Ecto neural progenitor cell (in vitro differentiated cells): ENCODE results near the gene PDE9A.
"Not testable (repeated sequence)": the region's sequence is repeated elsewhere in the genome, so short reads cannot be mapped to it uniquely, and the experiment has no call there.

Source experiments
- DNase-seq: peaks from one replicate; pipeline ENCODE4 v3.0.0-alpha.2; 2018; ENCODE audit warnings: low spot score

The PDE9A gene

GRCh38 chr21:42806509-42807140 is 153.2 kb downstream of the PDE9A start:
- no peak for DNase-seq

DNA sequence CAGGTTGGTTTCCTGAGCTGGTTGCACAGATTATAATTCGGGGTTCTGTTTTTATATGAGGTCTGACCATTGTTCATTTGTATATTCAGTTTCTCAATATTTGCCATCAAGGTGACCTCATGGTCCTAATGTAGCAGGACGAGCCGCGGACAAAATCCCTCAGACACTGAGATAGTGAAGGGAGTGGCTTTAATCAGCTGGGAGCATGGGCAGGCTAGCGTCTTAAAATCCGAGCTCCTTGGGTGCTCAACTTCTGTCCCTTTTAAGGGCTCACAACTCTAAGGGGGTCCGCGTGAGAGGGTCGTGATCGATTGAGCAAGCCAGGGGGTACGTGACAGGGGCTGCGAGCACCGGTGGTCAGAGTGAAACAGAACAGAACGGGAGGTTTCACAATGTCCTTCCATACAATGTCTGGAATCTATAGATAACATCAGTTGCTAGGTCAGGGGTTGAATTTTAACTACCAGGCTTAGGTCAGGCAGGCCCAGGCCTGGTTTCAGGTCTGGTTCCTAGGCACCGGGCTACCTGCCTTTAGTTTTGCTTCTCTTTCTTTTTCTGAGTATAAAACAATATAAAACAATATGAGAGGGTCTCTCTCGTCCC is 154.0 kb downstream of the PDE9A start:
- DNase-seq, result not testable (repeated sequence)

DNA sequence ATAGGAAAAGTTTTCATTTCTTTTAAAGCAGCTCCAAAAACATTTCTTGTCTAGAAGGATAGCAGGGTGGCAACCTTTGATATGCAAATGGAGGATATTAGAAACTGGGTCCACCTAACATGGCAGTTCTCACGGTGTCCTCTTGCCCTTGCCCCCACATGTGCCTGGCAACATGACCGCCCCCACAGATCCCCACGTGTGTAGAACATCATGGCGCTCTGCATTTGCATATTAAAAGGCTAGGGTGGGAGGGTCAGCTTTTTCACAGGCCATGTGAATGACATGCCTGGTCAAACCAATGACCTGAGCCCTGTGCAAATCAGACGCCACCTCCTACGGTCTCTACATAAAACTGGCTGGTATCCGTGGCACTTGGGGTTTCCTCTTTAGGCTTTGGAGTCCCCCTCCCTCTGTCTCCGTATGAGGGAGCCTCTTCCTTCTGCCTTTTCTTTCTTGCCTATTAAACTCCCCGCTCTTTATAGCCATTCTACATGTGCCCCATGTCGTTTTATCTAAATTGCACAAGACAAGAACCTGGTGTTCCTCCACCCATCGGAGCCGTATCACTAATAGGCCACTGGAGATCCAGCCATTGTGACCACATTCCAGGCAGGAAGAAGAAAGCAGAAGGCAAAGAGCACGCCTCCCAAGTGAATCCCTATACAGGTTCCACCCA is 154.7 kb downstream of the PDE9A start:
- DNase-seq, result no peak

DNA sequence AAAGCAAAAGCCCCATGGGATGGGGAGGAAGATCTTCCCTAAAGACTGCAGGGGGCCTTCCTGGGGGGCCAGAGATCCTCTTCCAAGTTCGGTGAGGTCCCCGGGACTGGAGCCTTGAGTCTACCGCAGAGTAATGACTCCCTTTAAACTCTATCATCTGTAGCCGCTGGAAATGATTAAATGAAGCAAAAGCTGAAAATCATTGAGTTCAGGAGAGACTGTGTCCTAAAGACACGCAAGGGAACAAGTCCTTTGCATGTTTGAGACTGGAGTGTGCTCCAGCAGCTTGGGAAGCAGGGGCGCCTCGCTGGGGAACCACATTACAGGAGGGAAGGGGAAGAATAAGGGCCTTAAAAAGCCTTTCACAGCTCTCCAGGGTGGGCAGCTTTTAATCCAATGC is 155.8 kb downstream of the PDE9A start:
- no peak for DNase-seq

GRCh38 chr21:42809577-42810475 is 156.4 kb downstream of the PDE9A start:
- DNase-seq, result no peak

- no peak for DNase-seq
Measured at GRCh38 chr21:42811960-42812359, 158.5 kb downstream of the PDE9A start.

- not testable (repeated sequence) for DNase-seq
Measured at GRCh38 chr21:42812528-42813241, 159.3 kb downstream of the PDE9A start.

GRCh38 chr21:42815217-42815616 is 161.8 kb downstream of the PDE9A start:
- DNase-seq, result no peak

DNA sequence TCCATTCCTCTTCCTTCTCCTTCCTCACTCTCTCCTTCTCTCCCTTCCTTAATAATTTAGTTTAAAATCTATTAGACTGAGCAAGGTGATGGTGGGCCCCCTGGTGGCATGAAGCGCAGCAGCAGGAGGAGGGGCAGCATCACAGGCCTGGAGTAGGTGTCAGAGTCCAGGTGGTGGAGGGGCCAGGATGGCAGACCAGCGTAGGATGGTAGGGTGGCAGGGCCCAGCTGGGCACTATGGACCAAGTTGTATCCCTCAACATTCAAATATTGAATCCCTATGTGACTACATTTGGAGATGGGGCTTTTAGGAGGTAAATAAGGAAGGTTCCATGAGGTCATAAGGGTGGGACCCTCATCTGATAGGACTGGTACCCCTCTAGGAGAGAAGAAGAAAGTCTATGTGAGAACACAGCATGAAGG is 164.9 kb downstream of the PDE9A start:
- DNase-seq, result no peak

DNA sequence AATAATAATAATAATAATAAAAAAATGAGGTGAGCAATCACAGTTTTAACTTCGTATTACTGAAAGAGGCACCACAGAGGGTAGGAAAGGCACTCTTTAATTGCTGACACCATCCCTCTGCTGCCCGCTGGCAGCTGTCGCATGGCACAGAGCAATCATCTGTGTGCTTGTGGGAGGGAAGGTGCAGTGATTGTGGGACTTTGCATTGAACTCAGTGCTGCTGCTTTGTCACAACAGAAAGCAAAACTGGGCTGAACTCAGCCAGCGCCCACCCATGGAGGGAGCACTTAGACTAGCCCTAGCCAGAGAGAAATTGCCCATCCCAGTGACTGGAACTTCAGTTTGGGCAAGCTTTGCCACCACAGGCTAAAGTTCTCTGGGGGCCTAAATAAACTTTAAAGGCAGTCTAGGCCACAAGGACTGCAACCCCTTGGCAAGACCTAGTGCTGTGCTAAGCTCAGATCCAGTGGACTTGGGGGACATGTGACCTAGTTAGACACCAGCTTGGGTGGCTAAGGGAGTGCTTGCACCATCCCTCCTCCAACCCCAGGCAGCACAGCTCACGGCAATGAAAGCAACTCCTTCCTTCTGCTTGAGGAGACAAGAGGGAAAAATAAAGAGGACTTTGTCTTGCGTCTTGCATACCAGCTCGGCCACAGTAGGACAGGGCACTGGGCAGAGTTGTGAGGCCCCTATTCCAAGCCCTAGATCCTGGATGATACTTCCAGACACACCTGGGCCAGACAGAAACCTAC is 166.6 kb downstream of the PDE9A start:
- no peak for DNase-seq

GRCh38 chr21:42820616-42821465 is 167.4 kb downstream of the PDE9A start:
- no peak for DNase-seq
